GM13977 (cell line): Measurements from ENCODE around the gene ZNF48.

Experiments used
- DNase-seq: peaks from one replicate; pipeline ENCODE4 v3.0.0; 2012; ENCODE audit warnings: low spot score
- in situ Hi-C: fragments of 300-500 bp; cut with MboI; formaldehyde crosslinking; loops from one replicate; pipeline ENCODE4 v1.12.0; 2022; ENCODE audit warnings: low sequenced_read_pairs, low pct_unique_long_range_greater_than_20kb, mixed read lengths, inconsistent platforms; ENCODE audit not compliant: unreplicated experiment
- TF ChIP-seq, protein P1 (sequence below): IDR thresholded peaks from 2 replicates; pipeline ENCODE4 v1.5.1; 2012; ENCODE audit warnings: mild to moderate bottlenecking, control low read depth; ENCODE audit not compliant: insufficient read depth; ENCODE audit errors: extremely low read depth, missing control alignments

Gene ZNF48

DNA sequence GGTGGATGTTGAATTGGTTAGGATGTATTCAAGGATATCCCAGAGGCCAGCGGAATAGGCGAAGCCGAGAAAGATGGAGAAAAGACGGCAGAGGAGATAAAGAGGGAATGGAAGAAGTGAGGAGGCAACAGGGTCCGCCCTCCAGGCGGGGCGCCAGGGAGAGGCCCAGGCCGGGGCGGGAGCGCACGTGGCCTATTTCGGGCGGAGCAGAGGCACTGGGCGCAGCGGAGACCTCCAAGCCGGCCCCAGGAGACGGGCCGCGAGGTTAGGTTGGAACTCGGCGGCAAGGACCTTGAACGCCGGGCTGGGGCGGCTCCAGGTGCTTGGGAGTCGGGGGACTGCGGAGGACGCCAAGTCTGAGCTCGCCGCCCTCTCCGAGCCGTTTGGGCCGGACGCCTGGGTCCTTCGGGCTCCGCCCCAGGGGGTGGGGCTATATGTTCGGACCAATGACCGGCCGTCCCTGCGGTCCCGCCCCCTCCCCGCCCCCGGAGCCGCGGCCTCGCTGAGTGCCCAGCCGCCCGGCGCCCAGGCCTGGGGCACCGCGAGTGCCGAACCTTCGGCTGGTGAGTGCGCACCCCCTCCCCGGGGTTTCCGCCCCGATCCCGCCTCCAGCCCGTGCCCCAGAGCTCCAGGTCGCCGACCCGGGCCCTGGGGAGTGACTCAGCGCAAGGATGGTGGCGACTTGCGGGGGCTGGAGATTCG lies 12.0 kb downstream of the ZNF48 start, which contains the start of gene ZNF771:
Gene ZNF771, plus strand, starts transcription at position 505 of the 702 bp plus-strand sequence. CDS start 448 bp downstream, outside the sequence.
- in situ Hi-C loops: loop anchor here (25.0 kb wide), 1 partner anchor 295 kb away; the partner anchor contains the start of genes GDPD3 and MAPK3
- TF ChIP-seq, protein P1, sequence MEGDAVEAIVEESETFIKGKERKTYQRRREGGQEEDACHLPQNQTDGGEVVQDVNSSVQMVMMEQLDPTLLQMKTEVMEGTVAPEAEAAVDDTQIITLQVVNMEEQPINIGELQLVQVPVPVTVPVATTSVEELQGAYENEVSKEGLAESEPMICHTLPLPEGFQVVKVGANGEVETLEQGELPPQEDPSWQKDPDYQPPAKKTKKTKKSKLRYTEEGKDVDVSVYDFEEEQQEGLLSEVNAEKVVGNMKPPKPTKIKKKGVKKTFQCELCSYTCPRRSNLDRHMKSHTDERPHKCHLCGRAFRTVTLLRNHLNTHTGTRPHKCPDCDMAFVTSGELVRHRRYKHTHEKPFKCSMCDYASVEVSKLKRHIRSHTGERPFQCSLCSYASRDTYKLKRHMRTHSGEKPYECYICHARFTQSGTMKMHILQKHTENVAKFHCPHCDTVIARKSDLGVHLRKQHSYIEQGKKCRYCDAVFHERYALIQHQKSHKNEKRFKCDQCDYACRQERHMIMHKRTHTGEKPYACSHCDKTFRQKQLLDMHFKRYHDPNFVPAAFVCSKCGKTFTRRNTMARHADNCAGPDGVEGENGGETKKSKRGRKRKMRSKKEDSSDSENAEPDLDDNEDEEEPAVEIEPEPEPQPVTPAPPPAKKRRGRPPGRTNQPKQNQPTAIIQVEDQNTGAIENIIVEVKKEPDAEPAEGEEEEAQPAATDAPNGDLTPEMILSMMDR: no peak
- DNase-seq: peak; percentile 96

DNA sequence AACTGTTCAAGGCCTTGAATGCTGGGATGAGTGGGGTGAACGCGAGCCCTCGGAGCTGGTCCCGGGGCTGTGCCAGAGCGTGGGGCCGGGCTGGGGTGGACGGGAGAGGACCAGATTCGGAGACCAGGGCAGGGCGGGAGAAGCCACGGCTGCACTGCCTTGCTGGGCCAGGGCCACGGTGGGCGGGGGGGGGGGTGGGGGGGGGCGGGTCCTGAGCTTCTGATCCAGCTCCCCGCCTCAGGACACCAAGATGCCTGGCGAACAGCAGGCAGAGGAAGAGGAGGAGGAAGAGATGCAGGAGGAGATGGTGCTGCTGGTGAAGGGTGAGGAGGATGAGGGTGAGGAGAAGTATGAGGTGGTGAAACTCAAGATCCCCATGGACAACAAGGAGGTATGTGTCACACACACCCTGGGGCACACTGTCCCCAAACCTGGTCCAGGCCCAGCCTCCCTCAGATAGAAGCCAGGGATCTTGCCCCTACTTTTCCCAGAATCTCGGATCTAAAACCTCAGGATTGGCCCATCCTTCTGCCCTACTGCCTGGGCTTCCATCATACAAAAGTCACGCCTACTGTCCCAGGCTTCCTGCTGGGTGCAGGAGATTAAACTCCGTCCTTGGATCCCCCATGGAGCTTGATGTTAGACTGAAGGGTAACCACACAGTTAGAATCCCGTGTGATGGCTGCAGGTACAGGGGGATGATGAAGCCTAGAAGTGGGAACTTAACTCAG lies 12.7 kb downstream of the ZNF48 start:
- in situ Hi-C loops: loop anchor here (25.0 kb wide), 1 partner anchor 296 kb away; the partner anchor contains the start of genes GDPD3 and MAPK3
- DNase-seq: peak; percentile 39
- TF ChIP-seq, protein P1: no peak

DNA sequence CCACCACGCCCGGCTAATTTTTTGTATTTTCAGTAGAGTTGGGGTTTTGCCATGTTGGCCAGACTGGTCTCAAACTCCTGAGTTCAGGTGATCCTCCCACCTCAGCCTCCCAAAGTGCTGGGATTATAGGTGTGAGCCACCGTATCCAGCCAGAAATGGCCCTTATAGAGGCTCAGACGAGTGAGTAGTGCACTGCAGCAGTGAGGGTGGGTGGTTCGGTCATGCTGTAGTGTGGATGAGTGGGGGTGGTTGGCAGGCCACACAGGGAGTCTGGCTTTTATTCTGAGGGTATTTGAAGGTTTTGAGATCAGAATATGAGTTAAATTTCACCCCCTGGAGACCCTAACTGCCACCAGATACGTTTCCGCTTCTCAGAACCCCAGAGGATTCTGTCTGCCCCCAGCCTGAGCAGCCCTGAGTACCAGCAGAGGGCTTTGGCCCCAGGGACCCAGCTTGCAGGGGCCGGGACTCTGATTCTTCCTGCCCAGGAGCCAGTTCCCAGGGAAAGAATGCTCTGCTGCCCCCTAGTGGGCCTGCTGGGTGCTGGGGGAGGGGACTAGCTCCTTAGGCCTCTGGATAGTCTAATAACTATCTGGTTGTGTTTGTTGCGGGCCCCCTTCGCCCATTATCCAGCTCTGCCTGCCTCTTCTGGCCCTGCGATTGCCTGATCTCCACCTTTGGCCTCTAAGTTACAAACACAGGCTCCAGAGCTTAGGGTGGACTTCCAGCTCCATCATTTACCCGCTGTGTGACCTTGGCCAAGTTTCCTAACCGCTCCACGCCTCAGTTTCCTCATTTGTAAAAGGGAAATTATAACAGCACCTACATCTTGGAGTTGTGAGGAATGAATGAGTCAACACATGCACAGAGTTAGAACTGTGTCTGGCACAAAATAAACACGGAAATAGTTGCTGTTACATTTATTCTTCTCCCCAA lies 14.2 kb downstream of the ZNF48 start:
- in situ Hi-C loops: loop anchor here (25.0 kb wide), 1 partner anchor 297 kb away; the partner anchor contains the start of genes GDPD3 and MAPK3
- DNase-seq: peak; percentile 87
- TF ChIP-seq, protein P1: peak; percentile 92

DNA sequence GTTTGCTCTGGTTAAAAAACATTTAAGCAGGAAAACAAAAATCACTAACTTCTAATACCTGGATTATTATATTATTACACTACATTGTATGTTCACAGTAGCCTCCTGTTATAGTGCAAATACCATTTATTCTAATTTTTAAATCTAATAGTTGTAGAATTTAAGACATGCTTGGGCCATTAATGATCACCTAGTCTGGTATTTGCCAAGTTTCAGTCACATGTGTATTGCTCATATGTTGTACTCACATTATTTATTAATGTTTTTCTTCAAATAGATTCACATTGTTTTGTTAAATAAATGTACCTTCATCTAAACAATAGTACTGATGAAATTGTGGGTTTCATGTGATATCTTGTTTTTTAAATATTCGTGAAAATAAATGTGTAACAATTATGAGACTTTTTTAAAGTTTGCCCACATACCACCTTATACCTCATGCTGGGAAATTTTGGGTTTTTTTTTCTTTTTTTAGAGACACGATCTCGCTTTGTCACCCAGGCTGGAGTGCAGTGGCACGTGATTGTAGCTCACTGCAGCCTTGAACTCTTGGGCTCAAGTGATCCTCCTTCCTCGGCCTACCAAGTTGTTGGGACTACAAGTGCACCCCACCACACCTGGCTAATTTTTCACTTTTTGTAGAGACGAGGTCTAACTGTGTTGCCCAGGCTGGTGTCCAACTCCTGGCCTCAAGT lies 18.0 kb downstream of the ZNF48 start:
- TF ChIP-seq, protein P1: no peak
- no peak for DNase-seq
- in situ Hi-C loops: loop anchor here (25.0 kb wide), 1 partner anchor 301 kb away; the partner anchor contains the start of genes GDPD3 and MAPK3

DNA sequence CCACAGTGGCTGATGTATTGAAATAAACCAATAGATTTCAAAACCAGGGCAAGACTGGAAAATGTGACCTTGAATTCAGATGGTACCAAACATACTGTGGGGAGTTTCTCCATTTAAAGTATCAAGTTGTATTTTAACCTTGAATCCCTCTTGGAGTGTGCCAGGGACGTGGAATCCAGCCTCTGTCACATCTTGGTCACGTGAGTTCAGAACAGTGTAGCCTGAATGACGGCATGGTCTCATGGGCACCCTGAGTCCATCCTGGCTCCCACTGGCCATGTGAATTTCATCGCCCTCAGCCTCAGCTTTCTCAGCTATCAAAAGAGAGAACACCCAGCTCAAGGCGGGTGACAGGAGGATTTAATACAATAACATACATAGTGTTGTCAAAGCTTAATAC lies 18.9 kb downstream of the ZNF48 start:
- in situ Hi-C loops: loop anchor here (25.0 kb wide), 1 partner anchor 302 kb away; the partner anchor contains the start of genes GDPD3 and MAPK3
- TF ChIP-seq, protein P1: no peak
- no peak for DNase-seq
